Sigmoid colon (tissue), 4 donors: ENCODE data around the gene PHLPP1.

ENCODE experiments used
- EP300 ChIP-seq, 4 donors: sonication (generic); formaldehyde crosslinking; IDR thresholded peaks; one replicate each; pipeline ENCODE4 v1.6.1; 2017; ENCODE audit warnings: antibody characterized with exemption in 4 of 4
- POLR2AphosphoS5 ChIP-seq, 4 donors: sonication (generic); formaldehyde crosslinking; IDR thresholded peaks; one replicate each; pipeline ENCODE4 v1.6.1; 2017; ENCODE audit warnings: antibody characterized with exemption in 4 of 4
- TF ChIP-seq, protein P1 (sequence below), 4 experiments: fragments of 450-650 bp in 3 of 4; fragments of 200-600 bp in 1 of 4; IDR thresholded peaks; one replicate each; pipeline ENCODE4 v1.5.1; 2016 to 2019; ENCODE audit warnings: antibody characterized with exemption in 4 of 4, mild to moderate bottlenecking in 3 of 4, moderate library complexity in 2 of 4

DNA sequence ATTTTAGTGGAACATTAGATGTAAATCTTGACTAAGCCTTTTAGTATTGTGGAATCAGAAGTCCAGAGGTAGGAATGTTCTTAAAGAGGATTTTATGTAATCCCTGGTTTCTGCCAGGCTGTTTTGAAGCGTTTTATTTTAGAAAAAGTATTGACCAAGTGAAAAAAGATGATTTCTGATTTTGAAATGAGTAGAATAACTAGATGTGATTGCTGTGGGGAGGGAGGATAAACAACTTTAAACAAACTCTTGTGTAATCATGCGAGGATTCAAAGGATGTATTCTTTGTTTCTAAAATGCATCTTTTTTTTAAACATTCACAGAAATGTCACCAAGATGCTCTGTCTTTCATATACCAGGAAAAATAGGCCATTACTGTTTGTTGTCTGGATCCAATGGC lies 53.9 kb downstream of the PHLPP1 start:
- TF ChIP-seq, protein P1, sequence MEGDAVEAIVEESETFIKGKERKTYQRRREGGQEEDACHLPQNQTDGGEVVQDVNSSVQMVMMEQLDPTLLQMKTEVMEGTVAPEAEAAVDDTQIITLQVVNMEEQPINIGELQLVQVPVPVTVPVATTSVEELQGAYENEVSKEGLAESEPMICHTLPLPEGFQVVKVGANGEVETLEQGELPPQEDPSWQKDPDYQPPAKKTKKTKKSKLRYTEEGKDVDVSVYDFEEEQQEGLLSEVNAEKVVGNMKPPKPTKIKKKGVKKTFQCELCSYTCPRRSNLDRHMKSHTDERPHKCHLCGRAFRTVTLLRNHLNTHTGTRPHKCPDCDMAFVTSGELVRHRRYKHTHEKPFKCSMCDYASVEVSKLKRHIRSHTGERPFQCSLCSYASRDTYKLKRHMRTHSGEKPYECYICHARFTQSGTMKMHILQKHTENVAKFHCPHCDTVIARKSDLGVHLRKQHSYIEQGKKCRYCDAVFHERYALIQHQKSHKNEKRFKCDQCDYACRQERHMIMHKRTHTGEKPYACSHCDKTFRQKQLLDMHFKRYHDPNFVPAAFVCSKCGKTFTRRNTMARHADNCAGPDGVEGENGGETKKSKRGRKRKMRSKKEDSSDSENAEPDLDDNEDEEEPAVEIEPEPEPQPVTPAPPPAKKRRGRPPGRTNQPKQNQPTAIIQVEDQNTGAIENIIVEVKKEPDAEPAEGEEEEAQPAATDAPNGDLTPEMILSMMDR (IDR thresholded peaks at IDR 0.05) = no peak
- TF ChIP-seq POLR2AphosphoS5 (IDR thresholded peaks at IDR 0.05) (no peak), EP300 (IDR thresholded peaks at IDR 0.05) (no peak)
